K562 (cell line): Measurements from ENCODE around the gene PPOX. TPM values are rescaled to one million over a fixed set of nuclear protein-coding genes. Genes with fewer than 3 reads are reported as not detected.
A peak's percentile ranks its signal among the peaks of the same experiment; 100 is the strongest.

Source experiments
- ARID4B ChIP-seq: sonication (generic); formaldehyde crosslinking; IDR thresholded peaks from 2 replicates; pipeline ENCODE4 v1.8.0; 2022; ENCODE audit warnings: mild to moderate bottlenecking, missing genetic modification reagents
- ATF7 ChIP-seq: fragments of 450-650 bp; IDR thresholded peaks from 2 replicates; pipeline ENCODE4 v1.7.1; 2014; ENCODE audit warnings: mild to moderate bottlenecking, moderate library complexity
- C11orf30 ChIP-seq: fragments of 450-650 bp; IDR thresholded peaks from 2 replicates; pipeline ENCODE4 v1.6.1; 2016; ENCODE audit warnings: low read depth, mild to moderate bottlenecking
- DNMT1 ChIP-seq: fragments of 450-650 bp; IDR thresholded peaks from 2 replicates; pipeline ENCODE4 v1.6.1; 2016; ENCODE audit warnings: antibody characterized with exemption, mild to moderate bottlenecking
- ELF2 ChIP-seq: fragments of 250-450 bp; sonication (Bioruptor Pico); IDR thresholded peaks from 2 replicates; pipeline ENCODE4 v1.5.0; 2021; ENCODE audit warnings: mild to moderate bottlenecking
- FOXP4 ChIP-seq: sonication (generic); formaldehyde crosslinking; IDR thresholded peaks from 2 replicates; pipeline ENCODE4 v1.8.0; 2022; ENCODE audit warnings: mild to moderate bottlenecking, missing genetic modification reagents, borderline replicate concordance
- HMGN3 ChIP-seq: IDR thresholded peaks from 2 replicates; pipeline ENCODE4 v1.6.1; 2011; ENCODE audit warnings: borderline replicate concordance, low read depth, mild to moderate bottlenecking, mixed read lengths, low read length; ENCODE audit not compliant: insufficient read length; ENCODE audit errors: extremely low read depth
- LCOR ChIP-seq: sonication (generic); formaldehyde crosslinking; IDR thresholded peaks from 2 replicates; pipeline ENCODE4 v1.8.0; 2022; ENCODE audit warnings: mild to moderate bottlenecking, missing genetic modification reagents
- MXI1 ChIP-seq: IDR thresholded peaks from 2 replicates; pipeline ENCODE4 v1.6.1; 2011; ENCODE audit warnings: low read depth, mild to moderate bottlenecking, improper control_type of control experiment, low read length
- POLR2B ChIP-seq: fragments of 450-650 bp; IDR thresholded peaks from 2 replicates; pipeline ENCODE4 v1.6.1; 2018; ENCODE audit warnings: low read depth; ENCODE audit not compliant: partially characterized antibody
- PREB ChIP-seq: sonication (generic); formaldehyde crosslinking; IDR thresholded peaks from 2 replicates; pipeline ENCODE4 v1.8.1; 2023; ENCODE audit warnings: mild to moderate bottlenecking, missing genetic modification reagents
- RBM25 ChIP-seq: fragments of 200-400 bp; formaldehyde crosslinking; IDR thresholded peaks from 2 replicates; pipeline ENCODE4 v1.6.1; 2018; ENCODE audit warnings: low read length, low read depth, moderate library complexity; ENCODE audit not compliant: severe bottlenecking
- SIN3B ChIP-seq: fragments of 450-650 bp; IDR thresholded peaks from 2 replicates; pipeline ENCODE4 v1.6.1; 2017; ENCODE audit warnings: low read depth, mild to moderate bottlenecking, moderate library complexity
- SMARCB1 ChIP-seq: IDR thresholded peaks from 2 replicates; pipeline ENCODE4 v1.6.1; 2011; ENCODE audit warnings: improper control_type of control experiment, low read depth; ENCODE audit not compliant: insufficient read length
- TAF7 ChIP-seq: fragments of 450-650 bp; IDR thresholded peaks from 2 replicates; pipeline ENCODE4 v1.6.1; 2016; ENCODE audit warnings: missing genetic modification characterization, missing compliant biosample characterization
- ZBTB7A ChIP-seq: IDR thresholded peaks from 2 replicates; pipeline ENCODE4 v1.6.1; 2011; ENCODE audit warnings: low read depth, mild to moderate bottlenecking, low read length, moderate library complexity, borderline replicate concordance; ENCODE audit not compliant: control insufficient read depth
- ZNF655 ChIP-seq: fragments of 250-450 bp; sonication (Bioruptor Pico); IDR thresholded peaks from 2 replicates; pipeline ENCODE4 v1.5.0; 2021
- polyA plus RNA-seq, 8 experiments: library from polyadenylated mRNA; depleted of rRNA in 4 of 8; stranded (reverse) in 5 of 8; unstranded in 3 of 8; fragments of >200 nt; fragmentation: Nextera tagmentation in 2 of 8; fragmentation: Illumina TruSeq in 1 of 8; extraction: Ambion mirVana in 2 of 8; extraction: Trizol in 1 of 8; gene quantifications; 2 replicates each; pipeline versions ENCODE4 v1.2.1 to v1.2.3, GENCODE V29; 2011 to 2014; ENCODE audit warnings: inconsistent platforms in 1 of 8, missing spikeins in 1 of 8
- total RNA-seq, 7 experiments: library from RNA; depleted of rRNA in 6 of 7; stranded (reverse); fragments of >200 nt in 6 of 7; fragmentation: Illumina TruSeq in 2 of 7; extraction: Trizol in 2 of 7; gene quantifications; 2 replicates each; pipeline versions ENCODE4 v1.2.1 to v1.2.3, GENCODE V29; 2011 to 2021; ENCODE audit warnings: low replicate concordance in 1 of 7

Gene PPOX
- total and polyA plus RNA-seq, 9 of the 15 experiments (the other 6 are each of a cell fraction or from before 2014, with no cell fraction given), result 17.0 to 57.1 (median 38.9) TPM

- TF ChIP-seq ARID4B (CRISPR knock-in tag) (peak; percentile 65; the same call in 1 of the 2 replicates), FOXP4 (CRISPR knock-in tag) (peak; percentile 51; the same call in 1 of the 2 replicates), DNMT1 (no peak), ELF2 (CRISPR knock-in tag) (peak; percentile 68), POLR2B (peak; percentile 94), RBM25 (no peak), SIN3B (peak; percentile 41; the same call in 1 of the 2 replicates), ZBTB7A (peak; percentile 48; the same call in 1 of the 2 replicates), LCOR (0 out of 2 replicates have a peak, but pooled peaks have one; percentile 42), PREB (CRISPR knock-in tag) (peak; percentile 92; the same call in 1 of the 2 replicates), ZNF655 (CRISPR knock-in tag) (no peak), TAF7 (tag) (peak; percentile 95), ATF7 (peak; percentile 43), C11orf30 (peak; percentile 33; the same call in 1 of the 2 replicates), SMARCB1 (no peak), MXI1 (no peak), HMGN3 (peak; percentile 62)
Observed at GRCh38 chr1:161159087-161159912, 6.9 kb upstream of the PPOX start, which contains the start of gene USP21 (continued).
